GM12878 (cell line): ENCODE data around the gene ELP1. TPM values are rescaled to one million over a fixed set of nuclear protein-coding genes. Genes with fewer than 3 reads are reported as not detected.

Source experiments
- ATAC-seq: fragments of 200-7000 bp; cut with Tn5 transposase; 3 replicates; pipeline ENCODE4 v1.9.1; 2020; ENCODE audit warnings: mild to moderate bottlenecking, moderate library complexity
- BruUV-seq: library from RNA; stranded (reverse); fragments of 400-500 nt; replicated peaks from 2 replicates; lab custom pipeline; 2021; lab: Mats Ljungman, UMichigan
- CTCF ChIA-PET: fragments of 300-600 bp; sonication (Branson Sonifier 250); formaldehyde crosslinking; extraction: SDS; loops from one replicate; lab custom pipeline; 2021; ENCODE audit warnings: inconsistent platforms; lab: Yijun Ruan, JAX
- POLR2A ChIA-PET: fragments of 350-600 bp; formaldehyde crosslinking; extraction: SDS; loops from one replicate; lab custom pipeline; 2021; ENCODE audit warnings: inconsistent platforms; lab: Charles Lee
- RAD21 ChIA-PET: fragments of 300-600 bp; sonication (Branson Sonifier 250); formaldehyde crosslinking; loops from one replicate; lab custom pipeline; 2023; ENCODE audit warnings: antibody characterized with exemption; ENCODE audit not compliant: unreplicated experiment; lab: Charles Lee
- SMC1A ChIA-PET: fragments of 300-600 bp; sonication (Branson Sonifier 250); formaldehyde crosslinking; loops from one replicate; lab custom pipeline; 2023; ENCODE audit not compliant: unreplicated experiment, uncharacterized antibody; lab: Charles Lee
- DNase-seq: peaks from one replicate; pipeline ENCODE4 v3.0.0-alpha.2; 2011; ENCODE audit warnings: low read depth, low spot score
- FAIRE-seq: peaks from 3 replicates; lab custom pipeline; 2011; peaks lifted over from hg19 to GRCh38; lab: Jason Lieb, UNC
- H2AFZ ChIP-seq: 2 replicates; pipeline ENCODE4 v1.6.0; 2011; ENCODE audit warnings: low read depth, low read length, control low read depth; ENCODE audit not compliant: control insufficient read depth
- H3K27ac ChIP-seq: 2 replicates; pipeline ENCODE4 v1.5.1; 2011; ENCODE audit warnings: control low read depth; ENCODE audit not compliant: control insufficient read depth, insufficient read depth
- H3K27me3 ChIP-seq, 2 experiments: replicated peaks in 1 of 2; 2 replicates each; pipeline versions ENCODE4 v1.6.0 to v1.6.1; 2011; ENCODE audit warnings: low read length in 1 of 2; ENCODE audit not compliant: control insufficient read depth in 2 of 2, insufficient read depth in 2 of 2
- H3K36me3 ChIP-seq, 2 experiments: 2 replicates each; pipeline ENCODE4 v1.5.1; 2011; ENCODE audit warnings: low read length in 1 of 2; ENCODE audit not compliant: control insufficient read depth in 2 of 2, insufficient read depth in 2 of 2
- H3K4me1 ChIP-seq: 2 replicates; pipeline ENCODE4 v1.6.1; 2011; ENCODE audit warnings: mild to moderate bottlenecking, low read length, moderate library complexity, mixed read lengths; ENCODE audit not compliant: control insufficient read depth, insufficient read depth
- H3K4me2 ChIP-seq: 2 replicates; pipeline ENCODE4 v1.6.0; 2011; ENCODE audit warnings: control low read depth; ENCODE audit not compliant: control insufficient read depth, insufficient read depth
- H3K4me3 ChIP-seq: fragments of 200-600 bp; sonication (generic); 2 replicates; pipeline ENCODE4 v1.5.1; 2016
- H3K79me2 ChIP-seq: 2 replicates; pipeline ENCODE4 v1.6.0; 2011; ENCODE audit warnings: low read length; ENCODE audit not compliant: control insufficient read depth, insufficient read depth
- H3K9ac ChIP-seq: 2 replicates; pipeline ENCODE4 v1.8.0; 2011; ENCODE audit warnings: low read length, control low read depth, mixed read lengths; ENCODE audit not compliant: control insufficient read depth, insufficient read depth
- H3K9me3 ChIP-seq: replicated peaks from 3 replicates; pipeline ENCODE4 v1.5.1; 2011; ENCODE audit warnings: mild to moderate bottlenecking, low read length; ENCODE audit not compliant: control insufficient read depth, insufficient read depth
- H4K20me1 ChIP-seq: 2 replicates; pipeline ENCODE4 v1.6.0; 2011; ENCODE audit not compliant: control insufficient read depth, insufficient read depth
- ATF2 ChIP-seq: IDR thresholded peaks from 2 replicates; pipeline ENCODE4 v1.6.1; 2012; ENCODE audit warnings: low read length, inconsistent platforms
- BRCA1 ChIP-seq: IDR thresholded peaks from 2 replicates; pipeline ENCODE4 v1.6.1; 2011; ENCODE audit warnings: low read depth, low read length, improper control_type of control experiment
- CEBPZ ChIP-seq: fragments of 150-350 bp; IDR thresholded peaks from 2 replicates; pipeline ENCODE4 v1.6.1; 2016; ENCODE audit warnings: low read depth, low read length
- IRF5 ChIP-seq: fragments of 450-650 bp; IDR thresholded peaks from 2 replicates; pipeline ENCODE4 v1.6.1; 2017; ENCODE audit warnings: borderline replicate concordance
- MTA3 ChIP-seq: IDR thresholded peaks from 2 replicates; pipeline ENCODE4 v1.6.1; 2012; ENCODE audit warnings: low read length, inconsistent platforms, borderline replicate concordance
- MYB ChIP-seq: fragments of 150-350 bp; IDR thresholded peaks from 2 replicates; pipeline ENCODE4 v1.6.1; 2014; ENCODE audit warnings: mild to moderate bottlenecking, low read depth, low read length, borderline replicate concordance
- NBN ChIP-seq: fragments of 450-650 bp; IDR thresholded peaks from 2 replicates; pipeline ENCODE4 v1.6.1; 2016
- NR2C2 ChIP-seq: IDR thresholded peaks from 2 replicates; pipeline ENCODE4 v1.6.1; 2011; ENCODE audit warnings: borderline replicate concordance, low read depth; ENCODE audit not compliant: control insufficient read depth, insufficient read length
- POU2F2 ChIP-seq: IDR thresholded peaks from 3 replicates; pipeline ENCODE4 v1.6.1; 2011; ENCODE audit warnings: low read depth, mild to moderate bottlenecking, low read length, borderline replicate concordance
- SIX5 ChIP-seq: IDR thresholded peaks from 2 replicates; pipeline ENCODE4 v1.6.1; 2011; ENCODE audit warnings: mild to moderate bottlenecking, low read depth, low read length, moderate library complexity; ENCODE audit not compliant: severe bottlenecking
- SKIL ChIP-seq: fragments of 450-650 bp; IDR thresholded peaks from 2 replicates; pipeline ENCODE4 v1.6.1; 2017; ENCODE audit warnings: mild to moderate bottlenecking, low read depth, inconsistent platforms; ENCODE audit not compliant: poor library complexity, severe bottlenecking
- SMC3 ChIP-seq: IDR thresholded peaks from 2 replicates; pipeline ENCODE4 v1.6.1; 2011; ENCODE audit warnings: low read length, improper control_type of control experiment, borderline replicate concordance
- TAF1 ChIP-seq: IDR thresholded peaks from 2 replicates; pipeline ENCODE4 v1.6.1; 2011; ENCODE audit warnings: mild to moderate bottlenecking, low read depth, low read length, borderline replicate concordance
- WGBS: methylation state at CpG from one replicate; pipeline ENCODE4 v1.1.6; 2016; ENCODE audit warnings: low lambda C conversion rate; ENCODE audit not compliant: insufficient replicate concordance, insufficient coverage; ENCODE audit errors: missing lambda C conversion rate; 5-methylcytosine and 5-hydroxymethylcytosine counted together
- in situ Hi-C: fragments of 300-500 bp; cut with MboI; formaldehyde crosslinking; loops from 9 replicates; pipeline ENCODE4 v1.14.3; 2018; ENCODE audit warnings: mixed read lengths
- intact Hi-C: fragments of 100-400 bp; cut with micrococcal nuclease; formaldehyde crosslinking; loops from one replicate; pipeline ENCODE4 v1.14.2; 2022; ENCODE audit not compliant: unreplicated experiment
- polyA plus RNA-seq, 11 experiments: library from polyadenylated mRNA; depleted of rRNA in 4 of 11; unstranded in 6 of 11; stranded (reverse) in 5 of 11; fragments of >200 nt; fragmentation: Nextera tagmentation in 4 of 11; fragmentation: Illumina TruSeq in 1 of 11; extraction: Ambion mirVana in 4 of 11; extraction: Trizol in 1 of 11; gene quantifications; 1 replicate in 1 of 11; 2 replicates in 10 of 11; pipeline versions ENCODE4 v1.2.1 to v1.2.3, GENCODE V29; 2011 to 2016; ENCODE audit warnings: inconsistent platforms in 2 of 11, missing spikeins in 2 of 11, low read depth in 1 of 11
- total RNA-seq, 4 experiments: library from RNA; depleted of rRNA in 3 of 4; stranded (reverse); fragments of >200 nt in 3 of 4; fragmentation: Illumina TruSeq in 1 of 4; extraction: Trizol in 1 of 4; gene quantifications; 2 replicates each; pipeline versions ENCODE4 v1.2.1 to v1.2.3, GENCODE V29; 2013 to 2021

Gene ELP1
- total and polyA plus RNA-seq, 10 of the 15 experiments (the other 5 are each of a cell fraction or from before 2014, with no cell fraction given): 9.7 to 29.9 (median 26.0) TPM

- 94% methylated on average over 4 of the region's 4 CpGs for WGBS
- DNase-seq (no peak), ATAC-seq (no peak), FAIRE-seq (no peak)
- ChIA-PET POLR2A (no interaction called here), CTCF (no interaction called here), SMC1A (no interaction called here), RAD21 (no interaction called here)
- H3K79me2 ChIP-seq: peaks cover 2% of the 10 kb centered on the region
- H4K20me1 ChIP-seq: no peaks in the 10 kb centered on the region
- in situ Hi-C loops: no loop called here
- H3K27ac ChIP-seq: no peak overlapping the region
- no peak overlapping the region for H3K9ac ChIP-seq
- no peak overlapping the region for H3K4me3 ChIP-seq
- no peak overlapping the region for H3K4me2 ChIP-seq
- no peaks in the 10 kb centered on the region for H3K27me3 ChIP-seq
- no peak overlapping the region for H2AFZ ChIP-seq
- H3K4me1 ChIP-seq: no peaks in the 10 kb centered on the region
- intact Hi-C loops: loop anchor here (10.0 kb wide), 1 partner anchor 175 kb away; the partner anchor contains the start of gene TMEM245
- no peaks in the 10 kb centered on the region for H3K9me3 ChIP-seq
- BruUV-seq: no TSS peak
- TF ChIP-seq NBN (no peak), SIX5 (no peak), MTA3 (no peak), TAF1 (no peak), IRF5 (no peak), SMC3 (no peak), POU2F2 (no peak), MYB (no peak), NR2C2 (no peak), BRCA1 (no peak), ATF2 (no peak), SKIL (no peak), CEBPZ (no peak)
- no peaks in the 10 kb centered on the region; a peak in 3 of 4 replicates for H3K36me3 ChIP-seq
These were observed 6.1 kb upstream of the ELP1 start for GRCh38 chr9:108939975-108940374.
